ENCODE results near the gene RGS4.
"Not testable (repeated sequence)": the region's sequence is repeated elsewhere in the genome, so short reads cannot be mapped to it uniquely, and the experiment has no call there.

RGS4 gene

DNA sequence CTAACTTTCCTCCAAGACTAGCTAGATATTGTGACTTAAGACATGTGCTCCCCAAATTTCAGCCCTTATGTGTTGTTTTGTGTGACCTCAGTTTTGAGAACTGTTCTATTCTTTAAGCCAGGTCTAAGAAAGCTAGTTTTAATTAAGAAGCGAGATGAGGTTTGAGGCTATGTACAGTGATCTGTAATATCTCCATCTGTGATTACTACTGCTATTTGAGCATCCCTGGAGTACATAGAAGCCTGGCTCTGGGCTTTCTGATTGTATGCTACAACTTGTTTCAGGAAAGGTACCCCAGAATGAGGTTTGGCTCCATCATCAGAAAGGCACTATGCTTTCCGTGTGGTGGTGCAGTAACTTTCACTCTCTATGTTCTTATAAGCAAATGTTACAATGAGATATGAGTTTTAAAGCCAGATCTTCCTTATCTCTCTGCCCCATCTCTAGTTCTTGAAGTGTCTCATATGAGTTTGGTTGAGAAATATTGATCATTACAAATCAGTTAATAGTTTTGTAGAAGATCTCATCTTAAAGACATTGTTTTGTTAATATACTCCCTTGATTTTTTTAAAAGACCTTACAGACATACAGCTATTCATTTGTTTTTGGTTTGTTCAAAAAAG, 605 bp downstream of the RGS4 start:
- DNase-seq: no peak

DNA sequence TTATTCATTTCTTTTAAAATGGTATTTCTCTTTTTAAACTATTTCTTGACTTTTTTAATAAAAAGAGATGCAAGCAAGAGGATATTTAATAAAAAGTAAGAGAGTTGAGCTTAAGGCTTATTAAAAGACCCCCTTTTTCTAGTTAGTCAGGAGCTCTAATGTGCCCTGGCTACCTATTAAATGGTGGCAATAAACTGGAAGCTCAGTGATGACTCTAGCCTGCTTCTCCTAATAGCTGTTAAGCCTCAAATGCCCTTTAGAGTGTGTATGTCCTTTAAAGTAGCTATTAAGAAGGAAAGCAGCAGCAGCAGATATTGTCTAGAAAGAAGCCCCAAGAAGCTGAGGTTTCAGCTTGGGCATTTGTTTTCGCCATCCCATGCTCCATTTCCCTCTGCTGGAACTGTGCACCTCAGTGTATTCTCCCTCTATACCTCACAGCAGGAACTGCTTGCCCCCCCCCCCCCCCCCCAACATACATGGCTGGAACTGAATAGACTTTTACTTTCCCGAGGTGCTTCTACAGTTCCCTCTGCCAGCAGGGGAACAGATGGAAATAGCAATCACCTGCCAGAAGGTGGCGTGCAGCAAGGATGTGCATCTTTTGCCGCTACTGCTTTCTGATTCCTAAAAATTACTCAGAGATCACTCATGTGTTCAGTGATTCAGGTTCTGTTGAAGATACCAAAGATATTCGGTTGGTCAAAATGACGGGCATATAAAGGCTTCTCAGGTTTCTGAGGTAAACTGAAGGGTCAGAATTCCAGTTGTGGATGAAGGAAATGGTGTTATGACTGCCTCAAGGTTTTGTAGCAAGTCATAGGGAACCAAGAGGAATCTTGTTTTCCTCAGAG, 2.5 kb downstream of the RGS4 start:
- no peak for DNase-seq

DNA sequence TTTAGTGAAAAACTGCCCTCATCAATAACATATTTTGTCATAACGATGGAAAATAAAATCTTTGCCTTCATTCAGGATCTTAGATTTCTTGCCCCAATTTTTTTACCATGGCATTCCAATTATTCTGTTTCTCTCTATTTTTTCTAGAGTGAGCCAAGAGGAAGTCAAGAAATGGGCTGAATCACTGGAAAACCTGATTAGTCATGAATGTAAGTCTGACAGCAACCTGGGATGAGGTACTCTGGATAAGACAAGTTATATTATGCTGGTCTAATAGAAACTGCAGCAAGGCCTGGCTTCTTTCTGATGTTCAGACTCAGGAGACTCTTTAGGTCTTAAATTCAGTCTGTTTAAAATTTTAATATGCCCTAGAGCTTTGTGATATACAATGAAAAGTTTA, 3.5 kb downstream of the RGS4 start:
- no peak for DNase-seq

DNA sequence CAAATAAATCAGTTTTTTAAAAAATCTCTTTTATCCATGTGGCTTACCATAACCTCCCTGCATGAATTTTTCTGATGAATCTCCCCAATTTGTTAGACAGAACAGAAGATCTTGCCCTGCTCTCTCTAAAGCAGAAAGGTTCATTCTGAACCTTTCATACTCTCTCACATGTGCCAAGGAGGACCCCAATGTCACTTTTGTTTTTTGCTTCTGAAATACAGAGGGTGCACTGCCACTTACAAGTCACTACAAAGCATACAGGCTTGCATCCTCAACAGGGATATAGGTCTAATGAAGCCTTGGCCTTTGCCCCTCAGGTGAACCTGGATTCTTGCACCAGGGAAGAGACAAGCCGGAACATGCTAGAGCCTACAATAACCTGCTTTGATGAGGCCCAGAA, 4.8 kb downstream of the RGS4 start:
- DNase-seq: no peak

DNA sequence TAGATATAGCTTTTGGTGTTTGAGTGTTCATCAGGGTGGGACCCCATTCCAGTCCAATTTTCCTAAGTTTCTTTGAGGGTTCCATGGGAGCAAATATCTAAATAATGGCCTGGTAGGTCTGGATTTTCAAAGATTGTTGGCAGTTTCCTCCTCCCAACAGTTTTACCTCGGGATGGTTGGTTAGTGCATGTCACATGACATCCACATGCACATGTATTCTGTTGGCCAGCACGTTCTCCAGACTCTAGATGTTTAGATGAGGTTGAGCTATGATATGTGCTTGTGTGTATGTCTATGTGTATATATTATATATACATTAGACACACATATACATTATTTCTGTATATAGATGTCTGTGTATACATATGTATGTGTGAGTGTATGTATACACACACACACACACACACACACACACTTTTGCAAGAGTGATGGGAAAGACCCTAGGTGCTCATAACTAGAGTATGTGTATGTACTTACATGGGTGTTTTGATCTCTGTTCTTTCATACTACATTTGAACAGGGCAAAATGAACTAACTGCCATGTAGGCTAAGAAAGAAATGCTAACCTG, 5.6 kb downstream of the RGS4 start:
- DNase-seq: no peak

DNA sequence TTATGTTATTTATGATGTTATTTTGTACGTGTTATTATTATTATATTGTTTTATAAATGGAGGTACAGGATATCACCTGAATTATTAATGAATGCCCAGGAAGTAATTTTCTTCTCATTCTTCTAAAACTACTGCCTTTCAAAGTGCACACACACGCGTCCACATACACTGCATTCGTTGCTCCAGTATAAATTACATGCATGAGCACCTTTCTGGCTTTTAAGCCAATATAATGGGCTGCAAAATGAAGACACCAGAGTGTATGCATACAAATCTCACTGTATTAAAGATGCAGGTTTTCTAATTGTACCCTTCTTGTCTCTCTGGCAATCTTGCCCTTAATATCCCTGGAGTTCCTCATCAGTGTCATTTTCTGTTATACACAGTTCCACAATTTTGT, 6.9 kb downstream of the RGS4 start:
- DNase-seq: no peak

DNA sequence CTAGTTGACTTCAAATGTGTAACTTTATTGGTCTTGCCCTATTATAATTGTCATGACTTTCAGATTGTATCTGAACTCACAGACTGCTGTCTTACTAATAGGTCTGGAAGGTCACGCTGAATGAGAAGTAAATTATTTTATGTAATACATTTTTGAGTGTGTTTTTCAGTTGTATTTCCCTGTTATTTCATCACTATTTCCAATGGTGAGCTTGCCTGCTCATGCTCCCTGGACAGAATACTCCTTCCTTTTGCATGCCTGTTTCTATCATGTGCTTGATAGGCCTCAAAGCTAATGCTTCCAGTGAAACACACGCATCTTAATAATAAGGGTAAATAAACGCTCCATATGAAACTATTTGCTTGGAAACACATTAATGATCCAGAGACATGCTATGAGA, 7.3 kb downstream of the RGS4 start:
- no peak for DNase-seq

DNA sequence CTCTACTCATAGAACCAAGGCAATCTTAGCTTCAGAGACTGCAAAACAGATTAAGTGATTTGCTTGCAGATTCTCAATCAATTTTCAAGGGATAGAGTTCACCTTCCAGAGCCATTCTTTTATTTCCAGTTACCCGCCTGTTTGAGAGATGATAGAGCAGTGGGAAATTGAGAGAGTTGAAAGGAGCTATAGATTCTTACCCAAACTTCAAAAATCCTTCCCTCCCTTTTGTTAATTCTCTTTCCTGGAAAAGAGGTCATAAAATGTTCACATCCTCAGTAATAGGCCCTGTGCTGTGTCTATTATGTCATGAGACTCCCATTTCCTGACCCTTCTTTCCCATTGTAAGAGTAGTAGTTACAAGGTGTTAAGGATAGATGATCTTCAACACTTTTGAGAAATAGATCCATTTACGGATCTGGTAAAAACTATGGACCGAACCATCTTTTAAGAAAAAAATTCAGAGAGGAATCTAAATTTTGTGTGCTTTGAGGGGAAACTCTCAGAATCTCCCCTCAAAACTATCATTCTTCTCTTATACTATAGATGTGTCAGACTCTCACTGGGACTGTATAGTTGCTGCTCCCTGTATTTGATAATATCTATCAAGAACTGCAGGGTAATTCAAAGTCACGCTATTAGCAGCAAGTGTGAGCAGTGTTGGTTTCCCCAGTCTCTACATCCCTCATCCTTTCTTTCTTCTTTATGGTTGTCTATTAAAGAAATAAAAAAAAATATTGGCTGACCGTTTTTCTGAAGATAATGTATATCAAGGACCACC, 8.0 kb downstream of the RGS4 start:
- no peak for DNase-seq

DNA sequence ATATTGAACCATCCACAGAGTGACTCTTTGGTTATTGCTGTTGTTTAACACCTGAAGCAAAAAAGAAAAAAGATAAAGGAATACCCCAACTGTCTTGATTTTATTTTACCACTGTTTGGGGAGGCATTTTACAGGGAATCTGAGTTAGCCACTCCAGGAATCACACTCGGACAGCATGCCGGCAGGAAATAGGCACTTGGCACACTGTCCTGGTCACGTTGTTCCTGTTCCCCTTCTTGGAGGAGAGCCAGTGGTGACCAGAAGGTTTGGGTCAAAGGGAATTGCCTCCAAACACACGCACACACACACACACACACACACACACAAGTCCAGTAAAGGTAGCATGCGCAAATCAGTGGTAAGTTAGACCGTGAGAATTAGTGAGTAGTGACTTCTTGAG, 13.8 kb downstream of the RGS4 start:
- DNase-seq: no peak

DNA sequence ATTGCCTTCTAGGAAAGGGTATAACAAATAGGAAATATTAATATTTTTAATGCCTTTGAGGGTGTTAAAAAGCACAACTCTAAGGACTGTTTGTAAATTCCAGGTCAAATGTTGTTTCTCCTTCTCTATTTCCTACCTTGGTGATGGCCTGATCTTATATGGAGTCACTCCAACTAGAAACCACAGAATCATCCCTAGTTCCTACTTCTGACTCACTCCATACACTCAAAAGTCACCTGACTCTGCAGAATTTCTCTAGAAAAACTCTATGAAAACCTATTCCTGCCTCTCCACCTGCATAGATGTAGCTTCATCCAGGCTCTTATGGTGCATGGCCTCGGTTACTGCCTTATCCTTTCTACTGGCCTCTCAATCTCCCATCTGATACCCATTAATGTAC, 14.5 kb downstream of the RGS4 start:
- DNase-seq: no peak

DNA sequence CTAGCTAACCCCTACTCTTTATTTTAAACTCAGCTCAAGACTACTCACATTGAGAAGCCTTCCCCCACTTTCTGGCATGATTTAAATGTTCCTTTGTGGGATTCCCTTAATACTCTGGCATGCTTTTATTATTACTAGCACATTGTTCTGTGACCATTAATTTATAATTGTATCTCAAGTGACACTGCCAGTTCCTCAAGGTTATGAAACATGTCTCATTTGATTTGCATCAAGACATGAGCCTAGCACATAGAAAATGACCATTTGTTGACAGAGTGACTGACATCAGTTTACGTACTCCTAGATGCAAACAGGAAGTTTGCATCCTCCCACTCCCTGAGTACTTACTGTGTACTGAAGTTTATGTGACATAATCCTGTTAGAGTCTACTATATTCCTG, 15.2 kb downstream of the RGS4 start:
- DNase-seq: no peak

DNA sequence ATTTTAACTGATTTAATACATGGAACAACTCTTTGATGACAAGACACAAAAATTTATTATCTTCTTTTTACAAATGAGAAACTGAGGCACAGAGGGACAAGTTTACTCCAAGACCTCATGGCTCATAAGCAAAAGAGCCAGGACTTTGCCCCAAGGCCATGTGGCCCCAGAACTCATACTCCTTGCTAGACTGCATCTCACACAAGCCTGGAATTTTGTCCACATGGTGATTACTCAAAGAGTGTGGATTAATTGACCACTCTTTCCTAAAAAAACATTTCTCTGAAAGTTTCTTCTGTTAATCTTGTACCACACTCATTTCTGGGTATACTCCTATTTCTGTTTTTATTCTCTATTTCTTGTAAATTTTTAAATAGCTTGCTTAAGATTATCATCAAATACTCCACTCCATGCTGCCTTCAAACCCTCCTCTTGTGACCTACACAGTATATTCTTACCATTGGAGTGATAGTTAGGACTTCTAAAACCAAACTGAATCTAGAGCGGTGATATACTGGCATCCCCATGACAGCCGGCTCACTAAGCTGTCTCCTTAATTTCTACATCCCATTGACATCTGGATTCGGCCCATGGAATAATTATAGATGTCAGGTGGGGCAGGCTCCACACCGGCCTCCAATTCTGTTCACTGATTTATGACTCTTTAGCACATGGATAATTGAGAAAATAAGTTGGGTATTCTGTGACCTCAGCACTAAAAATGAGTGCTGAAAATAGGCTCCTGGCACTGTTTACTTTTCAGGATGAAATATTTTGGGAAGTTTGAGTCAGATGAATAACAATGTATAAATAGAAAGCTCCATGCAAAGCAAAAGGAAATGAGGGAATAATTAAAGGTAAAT, 16.1 kb downstream of the RGS4 start:
- no peak for DNase-seq

DNA sequence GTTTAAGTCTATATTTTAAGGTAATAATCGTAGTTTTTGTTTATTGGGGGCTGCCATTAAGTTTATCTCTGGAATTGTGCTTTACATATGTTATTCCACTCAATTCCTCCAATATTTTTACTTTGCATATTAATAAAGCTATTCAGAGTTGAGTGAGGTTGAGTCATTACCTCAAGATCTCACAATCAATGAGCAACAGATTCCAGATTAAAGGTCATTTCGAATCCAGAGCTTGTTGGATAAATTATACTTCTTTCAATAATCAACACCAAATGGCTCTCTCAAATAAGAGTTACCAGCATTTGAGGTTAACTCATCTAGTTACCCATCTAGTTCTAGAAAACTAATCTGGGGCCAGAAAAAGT, 16.7 kb downstream of the RGS4 start:
- no peak for DNase-seq

DNA sequence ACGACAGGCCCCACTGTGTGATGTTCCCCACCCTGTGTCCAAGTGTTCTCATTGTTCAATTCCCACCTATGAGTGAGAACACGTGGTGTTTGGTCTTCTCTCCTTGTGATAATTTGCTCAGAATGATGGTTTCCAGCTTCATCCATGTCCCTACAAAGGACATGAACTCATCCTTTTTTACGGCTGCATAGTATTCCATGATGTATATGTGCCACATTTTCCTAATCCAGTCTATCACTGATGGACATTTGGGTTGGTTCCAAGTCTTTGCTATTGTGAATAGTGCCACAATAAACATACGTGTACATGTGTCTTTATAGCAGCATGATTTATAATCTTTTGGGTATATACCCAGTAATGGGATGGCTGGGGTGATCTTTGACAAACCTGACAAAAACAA, 20.0 kb downstream of the RGS4 start:
- not testable (repeated sequence) for DNase-seq

DNA sequence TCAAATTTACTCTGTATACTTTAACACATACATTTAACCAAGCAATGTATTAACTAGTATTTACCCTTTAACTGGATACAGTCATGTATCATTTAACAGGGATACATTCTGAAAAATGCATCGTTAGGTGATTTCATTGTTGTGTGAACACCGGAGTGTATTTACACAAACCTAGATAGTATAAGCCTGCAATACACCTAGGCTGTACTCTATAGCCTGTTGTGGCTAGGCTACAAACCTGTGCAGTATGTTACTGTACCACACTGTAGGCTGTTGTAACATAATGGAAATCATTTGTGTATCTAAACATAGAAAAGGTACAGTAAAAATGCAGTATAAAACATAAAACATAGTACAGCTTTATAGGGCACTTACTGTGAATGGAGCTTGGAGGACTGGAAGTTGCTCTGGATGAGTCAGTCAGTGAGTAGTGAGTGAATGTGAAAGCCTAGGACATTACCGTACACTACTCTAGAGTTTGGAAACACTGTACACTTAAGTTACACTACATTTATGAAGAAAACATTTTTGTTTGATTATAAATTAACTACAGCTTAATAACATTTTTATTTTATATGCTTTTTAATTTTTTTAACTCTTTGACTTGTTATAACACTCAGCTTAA, 21.3 kb downstream of the RGS4 start:
- no peak for DNase-seq

DNA sequence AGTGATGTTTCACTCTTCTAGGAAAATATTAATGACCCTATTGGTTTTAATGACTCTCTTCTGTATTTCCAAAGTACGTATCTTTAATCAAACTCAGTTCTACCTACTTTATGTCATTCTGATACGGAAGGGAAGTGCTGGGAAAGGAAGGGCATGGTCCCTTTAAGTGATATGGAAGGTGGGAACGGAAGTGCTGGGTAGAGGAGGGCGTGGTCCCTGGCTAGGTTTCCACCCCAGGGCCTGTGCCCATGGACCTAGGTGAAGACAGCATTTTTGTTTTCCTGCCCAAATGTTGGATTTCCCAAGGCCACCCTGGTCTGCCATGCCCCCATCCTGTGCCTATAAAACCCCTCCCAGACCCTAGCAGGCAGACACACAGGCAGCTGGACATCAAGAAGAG, 24.0 kb downstream of the RGS4 start:
- DNase-seq: no peak

DNA sequence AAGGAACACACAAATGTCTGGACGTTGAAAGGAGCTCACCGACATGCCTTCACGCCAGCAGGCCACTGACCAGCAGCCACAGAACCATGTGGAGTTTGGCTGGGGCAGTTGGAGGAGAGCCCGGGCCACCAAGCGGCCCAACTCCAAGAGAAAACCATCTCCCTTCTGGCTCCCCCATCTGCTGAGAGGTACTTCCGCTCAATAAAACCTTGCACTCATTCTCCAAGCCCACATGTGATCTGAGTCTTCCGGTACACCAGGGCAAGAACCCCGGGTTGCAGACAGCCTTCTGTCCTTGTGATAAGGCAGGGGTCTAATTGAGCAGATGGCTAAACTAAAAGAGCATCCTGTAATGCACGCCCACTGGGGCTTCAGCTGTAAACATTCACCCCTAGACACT, 24.4 kb downstream of the RGS4 start:
- DNase-seq: no peak

DNA sequence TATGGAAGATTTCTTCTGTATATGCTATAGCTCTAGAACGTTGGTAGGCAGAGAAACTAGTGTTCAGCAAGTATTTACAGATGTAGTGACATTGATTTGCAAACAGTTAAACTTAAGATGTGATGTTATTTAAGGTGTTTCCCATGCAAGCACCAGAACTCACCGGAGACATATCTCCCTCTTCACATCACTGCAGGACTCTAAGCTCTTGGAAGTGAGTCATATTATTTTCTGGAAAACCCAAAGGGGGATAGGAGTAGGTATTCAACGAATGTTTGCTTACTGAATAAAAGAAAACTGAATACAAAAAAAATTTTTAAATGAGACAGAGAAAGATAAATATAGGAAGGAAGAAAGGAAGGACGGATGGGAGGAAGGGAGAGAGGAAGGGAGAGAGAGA, 25.0 kb downstream of the RGS4 start:
- no peak for DNase-seq

DNA sequence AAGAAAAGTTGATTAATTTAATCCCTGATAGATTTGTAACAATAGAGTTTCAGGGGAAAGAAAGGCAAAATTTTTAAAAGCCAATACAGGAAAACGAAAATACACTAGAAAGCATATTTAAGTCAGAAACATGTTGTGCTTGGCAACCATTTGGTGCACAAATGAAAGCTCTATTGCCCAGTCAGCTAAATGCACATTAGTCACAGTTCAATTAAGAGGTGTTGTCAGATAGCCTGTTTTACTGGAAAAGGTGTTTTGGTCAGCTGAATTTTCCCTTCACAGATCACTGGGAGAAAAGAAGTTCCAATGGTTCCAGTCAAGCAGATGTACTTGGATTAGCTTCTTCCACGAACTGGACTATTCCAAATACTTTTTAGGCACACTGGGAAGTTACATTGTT, 25.4 kb downstream of the RGS4 start:
- no peak for DNase-seq

DNA sequence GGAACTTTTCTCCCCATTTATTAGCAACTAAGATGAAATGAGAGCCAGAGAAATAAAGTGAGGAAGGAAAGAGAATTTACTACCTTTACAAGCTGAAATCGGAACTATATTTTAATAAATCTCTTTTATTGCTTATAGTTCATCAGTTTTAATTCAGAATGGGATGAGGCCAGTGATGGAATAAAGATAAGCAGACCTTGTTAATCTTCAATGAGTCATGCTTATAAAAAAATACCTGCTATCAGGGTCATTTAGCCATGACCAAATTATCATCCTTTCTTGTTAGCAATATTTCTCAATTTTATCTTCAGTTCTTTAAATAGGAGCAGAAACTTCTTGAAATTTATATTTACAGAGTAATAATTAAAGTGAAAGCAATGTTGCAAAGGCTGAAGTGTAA, 26.1 kb downstream of the RGS4 start:
- DNase-seq: no peak

DNA sequence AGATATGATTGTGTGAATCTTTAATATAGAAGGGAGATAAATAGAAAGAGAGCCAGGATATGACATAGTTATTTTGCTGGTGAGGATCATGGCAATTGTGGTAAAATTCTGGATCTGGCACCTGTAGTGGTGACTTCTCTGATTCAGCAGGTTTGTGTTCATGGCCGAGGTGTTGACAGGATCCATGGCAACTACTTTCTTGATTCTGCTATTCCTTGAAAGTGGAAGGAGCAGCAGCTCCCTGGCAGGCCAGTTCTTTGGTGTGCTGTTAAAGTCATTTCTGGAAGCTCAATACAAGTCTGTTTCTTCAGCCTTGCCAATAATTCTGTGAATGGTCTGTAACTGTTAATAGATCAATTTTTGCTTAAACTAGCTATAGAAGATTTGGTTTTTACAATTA, 33.4 kb downstream of the RGS4 start:
- no peak for DNase-seq

DNA sequence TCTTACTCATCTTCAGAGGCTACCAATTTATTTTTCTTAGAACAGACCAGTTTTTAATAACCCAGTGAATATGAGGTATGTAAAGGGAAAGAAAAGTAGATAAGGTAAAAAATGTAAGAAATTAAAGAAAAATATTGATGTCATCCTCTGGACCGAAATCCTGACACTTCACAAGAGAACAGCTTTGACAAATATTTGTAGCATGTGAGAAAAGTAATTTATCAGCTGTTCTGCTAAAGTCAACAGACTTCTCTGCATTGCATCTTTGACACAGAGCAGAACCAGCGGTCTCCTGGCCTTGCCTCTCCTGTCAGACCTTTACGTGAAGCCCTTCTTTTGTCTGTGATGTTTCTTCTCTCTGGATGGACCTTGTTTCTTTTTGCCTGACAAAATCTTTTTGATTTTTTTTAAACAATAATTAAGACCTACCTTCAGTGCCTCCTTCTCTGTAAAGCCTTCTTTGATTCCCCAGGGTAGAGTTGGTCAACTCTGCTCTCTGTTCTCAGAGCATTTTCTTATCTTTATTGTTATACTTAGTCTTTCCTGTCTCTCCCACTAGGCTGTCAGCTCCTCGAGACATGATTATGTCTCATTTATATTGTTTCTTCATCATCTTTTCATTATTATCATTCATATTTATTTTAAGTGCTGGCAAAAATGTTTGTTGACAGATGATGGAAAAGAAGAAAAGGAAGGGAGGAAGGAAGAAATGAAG, 35.4 kb downstream of the RGS4 start:
- no peak for DNase-seq
